HL-60 (cell line): ENCODE data around the gene R3HDM2.

Experiments used
- CTCF ChIP-seq: IDR thresholded peaks from one replicate; pipeline ENCODE4 v1.5.1; 2011; ENCODE audit warnings: low read length, control low read depth, inconsistent platforms; ENCODE audit not compliant: insufficient read depth
- POLR2AphosphoS5 ChIP-seq: IDR thresholded peaks from 2 replicates; pipeline ENCODE4 v1.6.1; 2012; ENCODE audit warnings: low read depth

GRCh38 chr12:57449375-57449774 is 18.5 kb upstream of the R3HDM2 start:
- TF ChIP-seq CTCF: no peak
- TF ChIP-seq POLR2AphosphoS5: no peak
